ENCODE measurements around the gene MCM3AP. TPM values are rescaled to one million over a fixed set of nuclear protein-coding genes. Genes with fewer than 3 reads are reported as not detected.

The MCM3AP gene
- total RNA-seq, 1 experiment from 2014 or later = 88.4 TPM

- no peak for TF ChIP-seq CTCF (IDR thresholded peaks at IDR 0.05 in 2 of 3, conservative IDR thresholded peaks at IDR 0.05 in 1 of 3; ENCODE audit: borderline replicate concordance in 1 of 3, insufficient read depth in 1 of 3, low read depth in 2 of 3, low read length in 2 of 3)
- TF ChIP-seq POLR2AphosphoS5 (IDR thresholded peaks at IDR 0.05; ENCODE audit: low read depth, low read length) = no peak
- no peak for TF ChIP-seq CEBPB (IDR thresholded peaks at IDR 0.05; ENCODE audit: low read depth)
- no peak for TF ChIP-seq RAD21 (IDR thresholded peaks at IDR 0.05; ENCODE audit: low read depth)
- TF ChIP-seq SRF (IDR thresholded peaks at IDR 0.05; ENCODE audit: low read depth) = no peak
- no peak for TF ChIP-seq REST (IDR thresholded peaks at IDR 0.05; ENCODE audit: low read depth)
Measured at GRCh38 chr21:46189959-46190490, 95.4 kb downstream of the MCM3AP start (continued).

- no TSS peak for BruUV-seq (replicated peaks)
- intact Hi-C loops (cut with micrococcal nuclease) = no loop called here
- TF ChIP-seq JUND (IDR thresholded peaks at IDR 0.05) (no peak), SP1 (IDR thresholded peaks at IDR 0.05; ENCODE audit: low read depth) (no peak), ELF1 (IDR thresholded peaks at IDR 0.05; ENCODE audit: borderline replicate concordance, low read depth) (no peak), CTCF (IDR thresholded peaks at IDR 0.05 in 2 of 3, conservative IDR thresholded peaks at IDR 0.05 in 1 of 3; ENCODE audit: borderline replicate concordance in 1 of 3, insufficient read depth in 1 of 3, low read depth in 2 of 3, low read length in 2 of 3) (no peak), ZNF274 (IDR thresholded peaks at IDR 0.05; ENCODE audit: low read depth, low read length) (no peak), FOSL1 (IDR thresholded peaks at IDR 0.05; ENCODE audit: low read depth) (no peak), REST (IDR thresholded peaks at IDR 0.05; ENCODE audit: low read depth) (no peak)
Measured at GRCh38 chr21:46189213-46189958, 96.0 kb downstream of the MCM3AP start.

More at GRCh38 chr21:46189213-46189958, 96.0 kb downstream of the MCM3AP start:
- ATAC-seq (no peak), DNase-seq (ENCODE audit: low read depth, low spot score) (no peak)
- ChIA-PET RAD21 (ENCODE audit: low non-redundant PET in 1 of 2, low total read pairs in 2 of 2, uncharacterized antibody in 2 of 2, unreplicated experiment in 2 of 2) (no interaction called here), POLR2A (no interaction called here), CTCF (no interaction called here)
- H3K79me2 ChIP-seq (ENCODE audit: insufficient read depth, low read length) = no peaks in the 10 kb centered on the region
- peaks cover 14 to 19% of the 10 kb centered on the region in 2 experiments for H3K4me1 ChIP-seq (ENCODE audit: control insufficient read depth in 1 of 2, insufficient read depth in 2 of 2, low read length in 2 of 2)
- no peaks in the 10 kb centered on the region for H4K20me1 ChIP-seq (ENCODE audit: insufficient read depth)
- no peaks in the 10 kb centered on the region for H3K27me3 ChIP-seq (ENCODE audit: insufficient read depth, low read length)
- H3K9ac ChIP-seq (ENCODE audit: low read length) = no peak overlapping the region
- no peak overlapping the region for H3K4me3 ChIP-seq (replicated peaks in 1 of 2; ENCODE audit: low read depth in 1 of 2, low read length in 2 of 2)
- H3K9me3 ChIP-seq (ENCODE audit: control insufficient read depth in 1 of 2, insufficient read depth in 1 of 2, low read depth in 1 of 2, low read length in 2 of 2) = no peaks in the 10 kb centered on the region
- no peak overlapping the region; the same call in 1 of the 2 replicates for H3K4me2 ChIP-seq (ENCODE audit: low read length)
- no peak overlapping the region for H3K27ac ChIP-seq (ENCODE audit: low read depth, low read length)
- no peaks in the 10 kb centered on the region for H3K36me3 ChIP-seq (ENCODE audit: control insufficient read depth in 1 of 2, insufficient read depth in 2 of 2, low read length in 2 of 2)
- H3K9me2 ChIP-seq (ENCODE audit: insufficient read depth) = no peaks in the 10 kb centered on the region
- no peak overlapping the region for H2AFZ ChIP-seq (ENCODE audit: low read depth, low read length, poor library complexity, severe bottlenecking)
